Spleen (tissue), 7 donors: ENCODE data around the gene ADGRG4.
"Not testable (repeated sequence)": the region's sequence is repeated elsewhere in the genome, so short reads cannot be mapped to it uniquely, and the experiment has no call there.

Experiments used
- CTCF ChIP-seq, 11 experiments: fragments of 200-600 bp in 7 of 11; fragments of 450-650 bp in 4 of 11; sonication (generic) in 4 of 11; IDR thresholded peaks in 8 of 11; conservative IDR thresholded peaks in 3 of 11; 1 replicate in 7 of 11; 2 replicates in 4 of 11; pipeline versions ENCODE4 v1.4.0 to v1.8.0; 2016 to 2021; ENCODE audit warnings: antibody characterized with exemption in 11 of 11, inconsistent platforms in 4 of 11, mild to moderate bottlenecking in 1 of 11
- POLR2A ChIP-seq, 3 donors: fragments of 450-650 bp; IDR thresholded peaks; one replicate each; pipeline ENCODE4 v1.5.1; 2017; ENCODE audit warnings: antibody characterized with exemption in 3 of 3, mild to moderate bottlenecking in 1 of 3
- donor health status: DM: no; HTN: no; CAD: no; lungs with moderate emphysema.
- donor health status: DM: no; HTN: no; CAD: no.
- donor health status: DM: no; HTN: no; CAD: no.

GRCh38 chrX:136286375-136286774 lies 14.4 kb upstream of the ADGRG4 start:
- TF ChIP-seq CTCF (IDR thresholded peaks at IDR 0.05 in 8 of 11, conservative IDR thresholded peaks at IDR 0.05 in 3 of 11); POLR2A (IDR thresholded peaks at IDR 0.05): not testable (repeated sequence)
